HG03439 (cell line): Measurements from ENCODE around the gene FSHR.

Experiments used
- ATAC-seq: cut with Tn5 transposase; IDR thresholded peaks from one replicate; pipeline ENCODE4 v1.9.1; 2021; ENCODE audit warnings: mild to moderate bottlenecking, moderate library complexity; ENCODE audit not compliant: unreplicated experiment

Gene FSHR

GRCh38 chr2:48915227-48915626 is 239.1 kb downstream of the FSHR start:
- no peak for ATAC-seq

GRCh38 chr2:48914477-48915089 is 239.7 kb downstream of the FSHR start:
- peak; percentile 81 for ATAC-seq
